Tibial nerve (tissue), 4 donors: ENCODE results near the gene TGFA. TPM values are rescaled to one million over a fixed set of nuclear protein-coding genes. Genes with fewer than 3 reads are reported as not detected.

Experiments used
- DNase-seq, 2 donors: peaks; one replicate each; pipeline ENCODE4 v3.0.0-alpha.2; 2019; ENCODE audit warnings: low spot score in 2 of 2
- H3K27ac ChIP-seq, 4 donors: fragments of 200-600 bp; sonication (generic) in 3 of 4; one replicate each; pipeline ENCODE4 v1.5.1; 2017 to 2019; ENCODE audit warnings: mild to moderate bottlenecking in 1 of 4
- H3K27me3 ChIP-seq, 2 donors: fragments of 200-600 bp; sonication (generic) in 1 of 2; one replicate each; pipeline versions ENCODE4 v1.5.1 to v1.6.0; 2017 to 2019
- H3K36me3 ChIP-seq, 3 donors: fragments of 200-600 bp; sonication (generic); one replicate each; pipeline ENCODE4 v1.5.1; 2018 to 2019
- H3K4me1 ChIP-seq, 4 donors: fragments of 200-600 bp; sonication (generic) in 3 of 4; one replicate each; pipeline ENCODE4 v1.5.1; 2017 to 2019
- H3K4me3 ChIP-seq, 4 donors: fragments of 200-600 bp; sonication (generic) in 3 of 4; one replicate each; pipeline ENCODE4 v1.5.1; 2017 to 2019; ENCODE audit warnings: mild to moderate bottlenecking in 1 of 4, moderate library complexity in 1 of 4
- H3K9me3 ChIP-seq, 4 donors: fragments of 200-600 bp; sonication (generic) in 3 of 4; one replicate each; pipeline ENCODE4 v1.5.1; 2017 to 2019
- CTCF ChIP-seq, 5 experiments: fragments of 200-600 bp in 3 of 5; fragments of 450-650 bp in 2 of 5; sonication (generic) in 3 of 5; IDR thresholded peaks; one replicate each; pipeline ENCODE4 v1.5.1; 2016 to 2019; ENCODE audit warnings: antibody characterized with exemption in 5 of 5, mild to moderate bottlenecking in 3 of 5, moderate library complexity in 2 of 5
- EP300 ChIP-seq, 2 donors: sonication (generic); formaldehyde crosslinking; IDR thresholded peaks; one replicate each; pipeline ENCODE4 v1.6.1; 2017; ENCODE audit warnings: antibody characterized with exemption in 2 of 2, mild to moderate bottlenecking in 1 of 2
- POLR2A ChIP-seq, 2 donors: fragments of 450-650 bp; IDR thresholded peaks; one replicate each; pipeline ENCODE4 v1.6.1; 2017; ENCODE audit warnings: antibody characterized with exemption in 2 of 2, mild to moderate bottlenecking in 2 of 2, moderate library complexity in 2 of 2
- WGBS, 2 donors: methylation state at CpG; one replicate each; pipeline ENCODE4 v1.1.5; 2018; 5-methylcytosine and 5-hydroxymethylcytosine counted together
- total RNA-seq, 4 donors: library from RNA; depleted of rRNA; stranded (reverse); fragments of >200 nt; gene quantifications; one replicate each; pipeline ENCODE4 v1.1.0, GENCODE V29; 2016

Gene TGFA
- total RNA-seq, 4 donors from 2014 or later, result 3.0 to 12.6 (median 9.6) TPM

GRCh38 chr2:70496819-70497218 lies 56.8 kb downstream of the TGFA start:
- H3K27ac ChIP-seq, result no peak overlapping the region
- no peak for DNase-seq
- WGBS, 2 donors, result 74 to 75% methylated on average over 5 of the region's 5 CpGs
- H3K36me3 ChIP-seq, result no peaks in the 10 kb centered on the region
- H3K4me3 ChIP-seq, result no peak overlapping the region
- no peaks in the 10 kb centered on the region for H3K4me1 ChIP-seq
- H3K9me3 ChIP-seq, result no peaks in the 10 kb centered on the region
- TF ChIP-seq POLR2A (IDR thresholded peaks at IDR 0.05) (no peak), EP300 (IDR thresholded peaks at IDR 0.05) (no peak), CTCF (IDR thresholded peaks at IDR 0.05) (no peak)
- H3K27me3 ChIP-seq, result no peaks in the 10 kb centered on the region

GRCh38 chr2:70494293-70494886 lies 59.2 kb downstream of the TGFA start:
- H3K27ac ChIP-seq, result no peak overlapping the region
- no peaks in the 10 kb centered on the region for H3K27me3 ChIP-seq
- DNase-seq, result no peak
- no peak overlapping the region for H3K4me3 ChIP-seq
- no peaks in the 10 kb centered on the region for H3K36me3 ChIP-seq
- no peaks in the 10 kb centered on the region for H3K4me1 ChIP-seq
- no peaks in the 10 kb centered on the region for H3K9me3 ChIP-seq
- TF ChIP-seq EP300 (IDR thresholded peaks at IDR 0.05), result no peak
- TF ChIP-seq POLR2A (IDR thresholded peaks at IDR 0.05), result no peak
- WGBS, 2 donors, result 69 to 74% methylated on average over 3 of the region's 3 CpGs

- no peak overlapping the region for H3K4me3 ChIP-seq
- no peak for TF ChIP-seq CTCF (IDR thresholded peaks at IDR 0.05)
- no peak for TF ChIP-seq POLR2A (IDR thresholded peaks at IDR 0.05)
- no peak for TF ChIP-seq EP300 (IDR thresholded peaks at IDR 0.05)
- DNase-seq, result no peak
- no peak overlapping the region for H3K27ac ChIP-seq
- 51 to 61% methylated on average over 5 of the region's 5 CpGs for WGBS, 2 donors
- no peaks in the 10 kb centered on the region for H3K27me3 ChIP-seq
- H3K9me3 ChIP-seq, result no peaks in the 10 kb centered on the region
- no peaks in the 10 kb centered on the region for H3K4me1 ChIP-seq
- H3K36me3 ChIP-seq, result no peaks in the 10 kb centered on the region
Observed at GRCh38 chr2:70490381-70490780, 63.2 kb downstream of the TGFA start.

GRCh38 chr2:70489165-70489564 lies 64.5 kb downstream of the TGFA start:
- Histone ChIP-seq H3K9me3 (no peaks in the 10 kb centered on the region), H3K27me3 (no peaks in the 10 kb centered on the region), H3K27ac (no peak overlapping the region), H3K36me3 (no peaks in the 10 kb centered on the region), H3K4me1 (no peaks in the 10 kb centered on the region), H3K4me3 (no peak overlapping the region)
- no peak for DNase-seq
- WGBS, 2 donors, result 69% methylated on average over 10 of the region's 10 CpGs
- no peak for TF ChIP-seq EP300 (IDR thresholded peaks at IDR 0.05)
- no peak for TF ChIP-seq CTCF (IDR thresholded peaks at IDR 0.05)
- no peak for TF ChIP-seq POLR2A (IDR thresholded peaks at IDR 0.05)

- H3K27me3 ChIP-seq, result no peaks in the 10 kb centered on the region
- no peak overlapping the region for H3K27ac ChIP-seq
- no peak overlapping the region for H3K4me3 ChIP-seq
- no peak for DNase-seq
- H3K36me3 ChIP-seq, result no peaks in the 10 kb centered on the region
- 88 to 89% methylated on average over 1 of the region's 1 CpG for WGBS, 2 donors
- H3K4me1 ChIP-seq, result no peaks in the 10 kb centered on the region
- TF ChIP-seq CTCF (IDR thresholded peaks at IDR 0.05), result no peak
- TF ChIP-seq EP300 (IDR thresholded peaks at IDR 0.05), result no peak
- no peak for TF ChIP-seq POLR2A (IDR thresholded peaks at IDR 0.05)
- peaks cover 0 to 6% (median 0%) of the 10 kb centered on the region in 4 donors for H3K9me3 ChIP-seq
Observed at GRCh38 chr2:70484086-70484485, 69.5 kb downstream of the TGFA start.

GRCh38 chr2:70482401-70482800 lies 71.2 kb downstream of the TGFA start:
- H3K27ac ChIP-seq, result no peak overlapping the region
- no peaks in the 10 kb centered on the region for H3K36me3 ChIP-seq
- no peak overlapping the region for H3K4me3 ChIP-seq
- no peaks in the 10 kb centered on the region for H3K27me3 ChIP-seq
- H3K9me3 ChIP-seq, result peaks cover 0 to 6% (median 0%) of the 10 kb centered on the region in 4 donors
- no peak for TF ChIP-seq EP300 (IDR thresholded peaks at IDR 0.05)
- TF ChIP-seq CTCF (IDR thresholded peaks at IDR 0.05), result no peak
- no peak for TF ChIP-seq POLR2A (IDR thresholded peaks at IDR 0.05)
- H3K4me1 ChIP-seq, result no peaks in the 10 kb centered on the region
- no peak for DNase-seq
